ENCODE results near the gene PRKG1.
"Not testable (repeated sequence)": the region's sequence is repeated elsewhere in the genome, so short reads cannot be mapped to it uniquely, and the experiment has no call there.

Gene PRKG1

GRCh38 chr10:51679841-51680240 is 605.6 kb downstream of the PRKG1 start:
- FAIRE-seq, result no peak

- no peak for FAIRE-seq
Measured at GRCh38 chr10:51683031-51683691, 608.9 kb downstream of the PRKG1 start.

- no peak for FAIRE-seq
Measured at GRCh38 chr10:51685768-51686167, 611.5 kb downstream of the PRKG1 start.

DNA sequence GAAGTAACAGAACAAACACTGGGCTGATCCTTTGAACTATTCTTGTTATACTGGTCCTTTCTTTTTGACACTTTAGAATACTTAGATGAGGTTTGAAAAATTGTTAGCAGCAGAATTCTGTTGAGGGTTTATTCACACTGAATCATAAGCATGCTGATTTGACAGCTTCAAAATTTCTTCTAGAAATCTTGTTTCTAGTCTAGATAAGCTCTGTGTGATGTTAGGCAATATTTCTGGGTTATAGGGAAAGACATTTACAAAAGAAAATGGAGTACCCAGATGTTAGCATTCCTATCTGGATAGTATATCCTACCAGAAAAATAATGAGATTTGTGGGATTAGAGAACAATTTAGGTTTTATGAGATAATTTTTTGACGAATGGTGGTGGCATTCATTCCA is 613.0 kb downstream of the PRKG1 start:
- no peak for FAIRE-seq

DNA sequence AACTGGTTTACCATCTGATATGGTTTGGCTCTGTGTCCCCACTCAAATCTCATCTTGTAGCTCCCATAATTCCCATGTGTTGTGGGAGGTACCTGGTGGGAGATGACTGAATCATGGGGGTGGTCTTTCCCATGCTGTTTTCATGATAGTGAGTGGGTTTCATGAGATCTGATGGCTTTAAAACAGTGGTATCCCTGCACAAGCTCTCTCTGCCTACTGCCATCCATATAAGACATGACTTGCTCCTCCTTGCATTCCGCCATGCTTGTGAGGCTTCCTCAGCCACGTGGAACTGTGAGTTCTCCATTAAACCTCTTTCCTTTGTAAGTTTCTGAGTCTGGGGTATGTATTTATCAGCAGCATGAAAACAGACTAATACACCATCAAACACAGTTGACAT is 614.5 kb downstream of the PRKG1 start:
- not testable (repeated sequence) for FAIRE-seq

GRCh38 chr10:51689536-51689935 is 615.2 kb downstream of the PRKG1 start:
- FAIRE-seq, result no peak

GRCh38 chr10:51691135-51691534 is 616.8 kb downstream of the PRKG1 start:
- FAIRE-seq, result no peak

GRCh38 chr10:51694086-51694768 is 619.9 kb downstream of the PRKG1 start:
- no peak for FAIRE-seq

DNA sequence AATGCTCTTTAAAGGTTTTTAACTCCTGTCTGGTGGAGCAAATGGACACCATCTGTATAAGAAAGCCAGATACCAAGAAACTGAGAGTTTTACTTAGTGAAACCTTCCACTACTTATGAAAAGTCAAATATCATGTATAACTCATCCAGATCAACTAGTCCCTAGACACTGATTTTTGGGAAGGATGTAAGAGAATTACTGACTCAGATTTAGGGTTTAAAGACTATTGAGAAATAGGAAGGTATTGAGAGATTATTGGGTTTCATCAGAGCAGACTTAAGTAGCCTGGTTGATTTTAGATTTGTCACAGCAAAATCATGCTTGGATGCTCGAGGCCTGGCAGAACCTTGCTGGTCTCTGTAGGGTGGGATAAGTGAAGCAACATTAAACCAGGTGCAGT is 622.0 kb downstream of the PRKG1 start:
- FAIRE-seq, result no peak

DNA sequence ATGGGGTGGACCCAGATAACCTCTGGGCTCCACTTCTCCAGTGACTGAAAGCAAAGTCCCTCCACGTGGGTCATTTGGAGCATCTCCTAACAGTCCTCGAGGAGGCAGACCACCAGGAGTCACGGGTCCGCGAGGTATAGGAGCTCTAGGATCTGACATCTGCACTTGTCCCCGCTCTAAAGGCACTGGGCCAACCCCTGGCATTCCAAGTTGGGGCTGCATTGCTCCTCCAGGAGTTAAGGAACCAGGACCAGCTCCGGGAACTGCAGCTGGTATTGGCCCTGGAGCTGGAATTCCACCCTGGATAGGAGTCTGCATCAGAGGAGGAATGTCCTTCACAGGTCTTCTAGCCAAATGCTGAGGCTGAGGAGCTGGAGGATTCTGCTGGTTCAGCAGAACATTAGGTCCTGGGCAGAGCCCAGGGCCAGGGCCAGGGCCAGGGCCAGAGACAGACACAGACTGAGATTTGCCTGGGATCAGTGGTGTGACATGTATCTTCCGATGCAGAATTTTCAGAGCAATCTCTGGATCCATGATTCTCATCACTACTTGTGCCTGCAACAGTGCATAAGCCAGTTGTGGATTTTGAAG is 624.3 kb downstream of the PRKG1 start:
- FAIRE-seq, result no peak

- FAIRE-seq, result no peak
Measured at GRCh38 chr10:51699145-51699474, 624.8 kb downstream of the PRKG1 start.

DNA sequence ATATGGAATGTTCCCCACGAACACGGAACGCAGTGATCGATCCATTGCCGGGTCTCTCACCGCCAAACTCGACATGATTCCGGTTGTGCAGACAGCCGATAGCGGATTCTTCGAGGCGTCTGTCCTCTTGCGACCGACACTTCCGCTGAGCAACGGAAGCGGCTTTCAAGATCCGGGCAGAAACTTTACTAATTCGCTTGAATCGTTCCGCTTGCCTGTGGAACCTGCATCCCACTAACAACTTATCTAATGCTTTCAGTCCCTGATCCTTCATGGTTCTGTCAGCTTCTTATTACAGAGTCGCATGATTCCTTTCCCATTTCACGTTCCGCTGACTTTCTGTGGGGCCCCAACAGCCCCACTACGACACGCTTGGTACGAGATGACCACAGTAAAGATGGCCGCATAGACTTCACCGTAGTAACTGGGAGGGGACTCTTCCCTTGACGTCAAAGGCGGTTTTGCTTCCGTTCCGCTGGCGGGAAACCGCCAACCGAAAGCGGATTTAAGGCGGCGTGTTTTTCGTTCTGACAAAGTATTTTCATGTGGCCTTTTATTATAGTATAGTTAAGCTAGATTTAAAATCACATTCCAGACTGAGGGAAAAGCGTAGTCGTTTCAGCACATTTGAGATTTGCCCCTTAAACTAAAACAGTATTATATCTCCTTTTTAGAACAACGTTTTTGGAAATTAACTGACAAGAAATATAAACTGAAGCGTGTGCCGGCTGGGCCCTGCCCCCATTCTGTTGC is 625.4 kb downstream of the PRKG1 start, which contains the start of gene CSTF2T:
Gene CSTF2T (minus strand): TSS at position 121 of the 753 bp plus-strand sequence. CDS start 46 bp downstream, at position 75.
- FAIRE-seq, result peak; percentile 93

DNA sequence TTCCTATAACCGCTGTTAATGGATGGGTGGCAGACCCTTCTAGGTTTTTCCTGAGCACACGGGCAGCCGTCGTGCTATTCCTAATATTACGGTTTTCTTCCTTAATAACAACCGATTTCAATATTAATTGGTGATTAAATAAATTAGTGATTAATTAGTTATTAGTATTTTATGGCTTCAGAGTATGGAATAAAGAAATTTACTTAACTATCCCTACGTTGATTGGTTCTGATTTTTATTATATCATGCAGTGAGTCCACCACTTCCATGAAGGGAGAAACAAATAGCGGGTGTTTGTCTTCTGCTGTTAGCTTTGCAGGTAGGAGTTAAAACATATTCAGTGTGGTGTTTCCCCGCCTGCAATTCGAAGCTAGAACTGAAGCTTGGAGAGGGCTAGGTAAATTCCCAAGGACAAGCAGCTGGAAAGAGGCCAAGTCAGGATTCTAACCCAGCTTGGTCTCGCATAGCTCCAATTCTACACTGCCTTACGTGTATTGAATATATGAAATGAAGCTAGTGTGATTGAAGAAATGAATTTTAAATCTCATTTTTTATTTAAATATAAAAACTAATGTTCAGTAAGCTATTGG is 626.0 kb downstream of the PRKG1 start:
- FAIRE-seq, result no peak

DNA sequence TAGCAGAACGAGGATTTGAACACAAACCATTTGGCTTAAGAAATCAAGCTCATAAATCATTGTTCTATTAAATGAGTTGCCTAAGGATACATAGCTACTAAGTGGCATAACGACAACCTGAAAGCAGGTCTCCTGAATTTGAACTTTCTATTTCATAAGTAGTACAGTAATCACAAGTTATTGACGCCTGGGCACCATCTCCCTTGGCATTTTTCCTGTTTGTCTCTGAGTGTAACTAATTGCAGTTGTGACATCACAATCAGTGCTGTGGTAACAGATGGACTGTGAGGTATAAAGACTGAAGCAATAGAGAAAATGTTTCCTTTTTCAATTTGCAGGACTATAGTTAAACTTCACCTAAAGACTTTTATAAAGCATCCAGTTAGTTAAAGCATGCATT is 631.5 kb downstream of the PRKG1 start:
- FAIRE-seq, result no peak

DNA sequence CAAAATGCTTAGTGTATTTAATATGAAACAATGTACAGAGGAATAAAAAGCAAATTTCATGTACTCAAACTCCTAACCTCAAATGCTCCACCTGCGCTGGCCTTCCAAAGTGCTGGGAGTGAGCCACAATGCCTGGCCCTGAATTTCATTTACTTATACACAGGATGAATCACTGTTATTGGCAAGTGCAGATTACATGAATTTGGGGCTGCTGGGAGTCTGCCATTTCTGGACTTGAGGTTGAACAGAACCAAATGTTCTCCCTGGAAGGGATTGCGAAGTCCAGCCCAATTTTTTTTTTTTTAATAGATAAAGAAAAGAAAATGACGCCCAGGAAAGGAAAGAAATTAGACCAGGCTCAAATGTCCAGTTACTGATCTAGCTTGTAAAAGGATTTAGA is 631.9 kb downstream of the PRKG1 start:
- no peak for FAIRE-seq

DNA sequence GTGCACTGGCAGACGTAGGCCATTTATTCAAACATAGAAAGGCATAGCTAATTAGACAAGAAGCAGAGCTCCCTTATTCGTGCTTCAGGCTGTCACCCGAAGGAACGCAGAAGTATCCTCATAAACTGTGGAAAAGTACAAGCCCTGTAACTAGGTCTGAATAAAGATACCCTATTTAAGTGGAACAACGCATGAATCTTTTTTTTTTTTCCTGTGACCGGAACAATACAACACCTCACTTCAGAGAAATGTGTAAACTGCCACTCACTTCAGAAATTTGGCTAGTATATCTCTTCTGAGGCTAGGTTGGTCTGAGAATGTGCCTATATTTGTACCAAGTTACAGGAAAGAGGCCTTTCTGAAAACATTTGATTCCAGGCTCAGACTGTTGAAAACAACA is 633.1 kb downstream of the PRKG1 start:
- FAIRE-seq, result no peak

- FAIRE-seq, result no peak
Measured at GRCh38 chr10:51707821-51708424, 633.6 kb downstream of the PRKG1 start.

DNA sequence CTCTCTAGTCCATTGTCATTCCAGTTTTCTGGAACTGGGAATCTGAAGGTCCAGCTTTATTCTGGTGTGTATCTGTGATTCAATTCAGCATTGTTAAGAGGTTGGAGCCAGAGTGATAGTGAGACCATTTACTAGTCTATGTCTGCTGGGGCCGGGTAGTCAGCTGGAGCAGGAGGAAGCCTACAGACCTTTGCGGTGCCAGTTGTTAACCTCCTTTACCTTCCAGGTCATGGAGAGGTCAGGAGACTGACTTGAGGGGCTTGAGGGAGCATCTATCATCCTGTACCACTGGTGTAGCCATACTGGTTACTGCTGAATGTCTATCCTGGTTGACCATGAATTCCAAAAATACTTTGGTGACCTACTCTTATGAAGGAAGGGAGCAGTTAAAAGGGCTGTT is 634.3 kb downstream of the PRKG1 start:
- FAIRE-seq, result no peak

DNA sequence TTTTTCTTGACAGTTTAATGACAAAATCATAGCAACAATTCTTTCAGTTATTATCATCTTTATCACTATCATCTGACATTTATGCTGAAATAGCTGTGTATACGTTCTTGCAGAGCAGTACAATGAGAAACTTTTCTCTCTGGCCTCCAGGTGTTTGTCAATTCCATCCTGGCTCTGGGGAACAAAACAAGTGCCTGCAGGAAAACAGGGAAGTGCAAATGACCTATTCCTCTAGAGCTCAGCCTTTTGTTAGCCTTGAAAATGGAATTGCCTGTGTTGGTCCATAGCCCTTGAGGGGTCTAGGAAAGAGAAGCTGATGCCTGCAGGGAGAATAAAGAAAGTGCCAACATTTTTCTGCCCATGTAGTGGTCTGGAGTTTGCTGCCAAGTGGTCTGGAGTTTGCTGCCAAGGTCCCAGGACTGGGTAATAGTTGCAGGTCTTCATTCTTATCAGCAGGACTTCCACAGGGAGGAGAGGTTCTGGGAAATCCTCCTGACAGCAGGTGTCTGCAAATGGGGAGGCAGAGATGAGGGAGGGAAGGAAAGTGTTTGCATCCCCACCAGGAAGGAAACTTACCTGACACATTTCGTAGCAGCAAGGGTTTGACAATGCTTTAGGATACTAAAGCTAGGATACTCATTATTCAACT is 635.2 kb downstream of the PRKG1 start:
- FAIRE-seq, result no peak

GRCh38 chr10:51711519-51711891 is 637.2 kb downstream of the PRKG1 start:
- FAIRE-seq, result no peak

GRCh38 chr10:51716981-51717380 is 642.7 kb downstream of the PRKG1 start:
- FAIRE-seq, result no peak

DNA sequence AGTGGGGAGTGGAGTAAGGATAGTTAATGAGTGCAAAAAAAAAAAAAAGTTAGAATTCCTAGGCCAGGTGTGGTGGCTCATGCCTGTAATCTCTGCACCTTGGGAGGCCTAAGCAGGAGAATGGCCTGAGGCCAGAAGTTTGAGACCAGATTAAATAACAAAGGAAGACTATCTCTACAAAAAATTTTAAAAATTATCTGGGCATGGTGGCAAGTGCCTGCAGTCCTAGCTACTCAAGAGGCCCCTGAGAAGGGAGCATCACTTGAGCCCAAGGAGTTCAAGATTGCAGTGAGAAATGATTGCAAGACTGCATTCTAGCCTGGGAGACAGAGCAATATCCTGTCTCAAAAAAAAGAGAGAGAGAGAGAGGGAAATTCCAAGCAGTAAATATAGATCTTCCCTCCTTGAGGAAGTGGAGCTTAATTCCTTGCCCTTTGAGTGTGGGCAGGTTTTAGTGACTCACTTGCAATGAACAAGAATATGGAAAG is 644.6 kb downstream of the PRKG1 start:
- FAIRE-seq, result no peak

All from endometrium (tissue), 2 donors.